ENCODE results near the gene CCDC92. TPM values are rescaled to one million over a fixed set of nuclear protein-coding genes. Genes with fewer than 3 reads are reported as not detected.

The CCDC92 gene
- polyA plus RNA-seq, 1 experiment, result 35.9 TPM

GRCh38 chr12:123946152-123946515, 26.5 kb downstream of the CCDC92 start:
- Histone ChIP-seq H3K4me3 (ENCODE audit: low read depth, low read length) (no peak overlapping the region), H3K27me3 (ENCODE audit: control insufficient read depth, insufficient read depth, low read length) (no peaks in the 10 kb centered on the region), H3K36me3 (ENCODE audit: control insufficient read depth, insufficient read depth, low read length) (peaks cover 10% of the 10 kb centered on the region)
- POLR2A ChIA-PET, result no interaction called here
- DNase-seq (ENCODE audit: low read depth), result no peak
- no peak for TF ChIP-seq CTCF (IDR thresholded peaks at IDR 0.05; ENCODE audit: insufficient read depth, low read depth, low read length)
- CTCF ChIA-PET, result interaction anchor here (1.8 kb wide), 1 partner anchor 13 kb away, joined by 5 read pairs; no protein-coding TSS in a partner anchor

- ChIA-PET CTCF (interaction anchor here (1.2 to 1.8 kb wide), 2 partner anchors 13 to 40 kb away, joined by 4 to 5 read pairs; no protein-coding TSS in a partner anchor), POLR2A (no interaction called here)
- TF ChIP-seq CTCF (IDR thresholded peaks at IDR 0.05; ENCODE audit: insufficient read depth, low read depth, low read length), result no peak
- no peak for DNase-seq (ENCODE audit: low read depth)
- Histone ChIP-seq H3K36me3 (ENCODE audit: control insufficient read depth, insufficient read depth, low read length) (peaks cover 15% of the 10 kb centered on the region), H3K4me3 (ENCODE audit: low read depth, low read length) (no peak overlapping the region), H3K27me3 (ENCODE audit: control insufficient read depth, insufficient read depth, low read length) (no peaks in the 10 kb centered on the region)
These were observed 27.1 kb downstream of the CCDC92 start for GRCh38 chr12:123945287-123946151.

- TF ChIP-seq CTCF (IDR thresholded peaks at IDR 0.05; ENCODE audit: insufficient read depth, low read depth, low read length), result no peak
- ChIA-PET CTCF (interaction anchor here (1.2 to 1.8 kb wide), 2 partner anchors 12 to 40 kb away, joined by 4 to 5 read pairs; no protein-coding TSS in a partner anchor), POLR2A (no interaction called here)
- Histone ChIP-seq H3K4me3 (ENCODE audit: low read depth, low read length) (no peak overlapping the region), H3K27me3 (ENCODE audit: control insufficient read depth, insufficient read depth, low read length) (no peaks in the 10 kb centered on the region), H3K36me3 (ENCODE audit: control insufficient read depth, insufficient read depth, low read length) (peaks cover 20% of the 10 kb centered on the region)
- DNase-seq (ENCODE audit: low read depth), result no peak
These were observed 27.9 kb downstream of the CCDC92 start for GRCh38 chr12:123944696-123945095.

GRCh38 chr12:123943816-123944215, 28.8 kb downstream of the CCDC92 start:
- ChIA-PET CTCF (no interaction called here), POLR2A (no interaction called here)
- DNase-seq (ENCODE audit: low read depth), result no peak
- H3K27me3 ChIP-seq (ENCODE audit: control insufficient read depth, insufficient read depth, low read length), result no peaks in the 10 kb centered on the region
- peaks cover 22% of the 10 kb centered on the region for H3K36me3 ChIP-seq (ENCODE audit: control insufficient read depth, insufficient read depth, low read length)
- TF ChIP-seq CTCF (IDR thresholded peaks at IDR 0.05; ENCODE audit: insufficient read depth, low read depth, low read length), result no peak
- H3K4me3 ChIP-seq (ENCODE audit: low read depth, low read length), result no peak overlapping the region

GRCh38 chr12:123942911-123943648, 29.6 kb downstream of the CCDC92 start:
- DNase-seq (ENCODE audit: low read depth), result no peak
- ChIA-PET CTCF (no interaction called here), POLR2A (no interaction called here)
- no peaks in the 10 kb centered on the region for H3K27me3 ChIP-seq (ENCODE audit: control insufficient read depth, insufficient read depth, low read length)
- H3K36me3 ChIP-seq (ENCODE audit: control insufficient read depth, insufficient read depth, low read length), result peaks cover 22% of the 10 kb centered on the region
- H3K4me3 ChIP-seq (ENCODE audit: low read depth, low read length), result no peak overlapping the region
- no peak for TF ChIP-seq CTCF (IDR thresholded peaks at IDR 0.05; ENCODE audit: insufficient read depth, low read depth, low read length)

Measured in BJ (cell line).